MCF 10A (cell line): ENCODE data around the gene PODXL2. TPM values are rescaled to one million over a fixed set of nuclear protein-coding genes. Genes with fewer than 3 reads are reported as not detected.

ENCODE experiments used
- BruUV-seq: library from RNA; stranded (reverse); fragments of 400-500 nt; replicated peaks from 2 replicates; lab custom pipeline; 2021; lab: Mats Ljungman, UMichigan
- CTCF ChIA-PET: fragments of 300-600 bp; sonication (Branson Sonifier 250); formaldehyde crosslinking; extraction: SDS; loops from one replicate; lab custom pipeline; 2021; ENCODE audit warnings: antibody characterized with exemption, inconsistent platforms; lab: Yijun Ruan, JAX
- POLR2A ChIA-PET: fragments of 300-600, 350-650 bp; sonication (Branson Sonifier 250); formaldehyde crosslinking; extraction: SDS; loops from one replicate; lab custom pipeline; 2020; ENCODE audit warnings: antibody characterized with exemption, inconsistent platforms; lab: Yijun Ruan, JAX
- DNase-seq: peaks from one replicate; pipeline ENCODE4 v3.0.0-alpha.2; 2018; ENCODE audit not compliant: unreplicated experiment
- H3K27ac Mint-ChIP-seq: one replicate; pipeline ENCODE4 v1.8.0; 2022; ENCODE audit warnings: mild to moderate bottlenecking, low read depth, mixed read lengths; ENCODE audit not compliant: unreplicated experiment
- H3K27me3 Mint-ChIP-seq: one replicate; pipeline ENCODE4 v1.8.0; 2022; ENCODE audit warnings: mixed read lengths; ENCODE audit not compliant: insufficient read depth, unreplicated experiment
- H3K36me3 Mint-ChIP-seq: one replicate; pipeline ENCODE4 v1.8.0; 2022; ENCODE audit warnings: mild to moderate bottlenecking, moderate library complexity, mixed read lengths; ENCODE audit not compliant: insufficient read depth, unreplicated experiment
- H3K4me1 Mint-ChIP-seq: one replicate; pipeline ENCODE4 v1.8.0; 2022; ENCODE audit warnings: mixed read lengths; ENCODE audit not compliant: insufficient read depth, unreplicated experiment
- H3K4me3 Mint-ChIP-seq: one replicate; pipeline ENCODE4 v1.8.0; 2022; ENCODE audit warnings: mild to moderate bottlenecking, moderate library complexity, mixed read lengths; ENCODE audit not compliant: unreplicated experiment
- H3K9me3 Mint-ChIP-seq: one replicate; pipeline ENCODE4 v1.8.0; 2022; ENCODE audit warnings: mixed read lengths; ENCODE audit not compliant: unreplicated experiment
- CTCF ChIP-seq: fragments of 200-600 bp; IDR thresholded peaks from one replicate; pipeline ENCODE4 v1.8.0; 2022; ENCODE audit warnings: antibody characterized with exemption, mild to moderate bottlenecking; ENCODE audit not compliant: unreplicated experiment
- intact Hi-C: fragments of 100-400 bp; cut with micrococcal nuclease; formaldehyde crosslinking; loops from 2 replicates; pipeline ENCODE4 v1.14.1; 2022
- total RNA-seq: library from RNA; stranded (reverse); gene quantifications from 2 replicates; pipeline ENCODE4 v1.2.3, GENCODE V29; 2022

Gene PODXL2
- total RNA-seq, 1 experiment from 2014 or later = 10.1 TPM

DNA sequence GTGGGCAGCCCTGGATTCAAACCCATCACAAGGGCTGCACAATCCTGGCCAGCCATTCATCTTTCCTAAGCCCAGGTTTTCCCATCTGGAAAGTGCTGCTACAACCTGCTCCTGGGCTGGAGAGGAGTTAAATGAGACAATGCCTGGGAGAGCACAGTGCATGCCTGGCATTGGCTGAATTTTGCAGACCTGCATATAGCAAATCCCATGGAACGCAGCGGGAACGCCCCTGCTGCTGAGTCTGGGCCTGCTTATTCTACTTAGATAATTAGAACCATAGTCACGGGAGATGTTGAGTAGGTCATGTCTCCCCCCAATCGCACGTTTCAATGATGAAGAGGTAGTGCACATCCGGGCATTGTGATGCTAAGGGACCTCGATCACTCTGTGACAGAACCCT, 90.4 kb downstream of the PODXL2 start:
- H3K9me3 Mint-ChIP-seq = peaks cover 6% of the 10 kb centered on the region
- CTCF ChIA-PET = no interaction called here
- no peaks in the 10 kb centered on the region for H3K4me1 Mint-ChIP-seq
- no peaks in the 10 kb centered on the region for H3K27me3 Mint-ChIP-seq
- no peak for TF ChIP-seq CTCF
- intact Hi-C loops = no loop called here
- BruUV-seq = no TSS peak
- DNase-seq = no peak
- H3K36me3 Mint-ChIP-seq = no peaks in the 10 kb centered on the region
- no peak overlapping the region for H3K27ac Mint-ChIP-seq
- POLR2A ChIA-PET = no interaction called here
- H3K4me3 Mint-ChIP-seq = no peak overlapping the region

GRCh38 chr3:127720161-127720823, 91.3 kb downstream of the PODXL2 start:
- no peak for TF ChIP-seq CTCF
- intact Hi-C loops = no loop called here
- CTCF ChIA-PET = no interaction called here
- no TSS peak for BruUV-seq
- H3K27ac Mint-ChIP-seq = no peak overlapping the region
- H3K9me3 Mint-ChIP-seq = peaks cover 7% of the 10 kb centered on the region
- no peaks in the 10 kb centered on the region for H3K36me3 Mint-ChIP-seq
- no peaks in the 10 kb centered on the region for H3K27me3 Mint-ChIP-seq
- POLR2A ChIA-PET = no interaction called here
- H3K4me1 Mint-ChIP-seq = no peaks in the 10 kb centered on the region
- DNase-seq = no peak
- no peak overlapping the region for H3K4me3 Mint-ChIP-seq

- TF ChIP-seq CTCF = no peak
- no peak overlapping the region for H3K4me3 Mint-ChIP-seq
- no peaks in the 10 kb centered on the region for H3K4me1 Mint-ChIP-seq
- no peaks in the 10 kb centered on the region for H3K27me3 Mint-ChIP-seq
- CTCF ChIA-PET = no interaction called here
- intact Hi-C loops = no loop called here
- no peaks in the 10 kb centered on the region for H3K36me3 Mint-ChIP-seq
- H3K9me3 Mint-ChIP-seq = peaks cover 7% of the 10 kb centered on the region
- DNase-seq = no peak
- POLR2A ChIA-PET = no interaction called here
- BruUV-seq = no TSS peak
- no peak overlapping the region for H3K27ac Mint-ChIP-seq
These were observed 92.3 kb downstream of the PODXL2 start for GRCh38 chr3:127720985-127721935.

- ChIA-PET CTCF (no interaction called here), POLR2A (no interaction called here)
- H3K27me3 Mint-ChIP-seq = no peaks in the 10 kb centered on the region
- no peak for TF ChIP-seq CTCF
- H3K36me3 Mint-ChIP-seq = no peaks in the 10 kb centered on the region
- intact Hi-C loops = no loop called here
- no peak overlapping the region for H3K27ac Mint-ChIP-seq
- peaks cover 7% of the 10 kb centered on the region for H3K9me3 Mint-ChIP-seq
- H3K4me1 Mint-ChIP-seq = no peaks in the 10 kb centered on the region
- no peak overlapping the region for H3K4me3 Mint-ChIP-seq
- no peak for DNase-seq
- no TSS peak for BruUV-seq
These were observed 93.3 kb downstream of the PODXL2 start for GRCh38 chr3:127722091-127722784.
